Measurements from ENCODE around the gene MAPK9. TPM values are rescaled to one million over a fixed set of nuclear protein-coding genes. Genes with fewer than 3 reads are reported as not detected.

MAPK9 gene
- total and polyA plus RNA-seq, 7 donors: 20.5 to 45.7 (median 39.5) TPM

- no peak for DNase-seq
- Histone ChIP-seq H3K36me3 (no peaks in the 10 kb centered on the region), H3K4me3 (no peak overlapping the region), H3K27me3 (peaks cover 5 to 18% (median 16%) of the 10 kb centered on the region in 3 donors), H3K4me1 (peaks cover 0 to 13% (median 9%) of the 10 kb centered on the region in 4 donors), H3K9me3 (no peaks in the 10 kb centered on the region), H3K27ac (no peak overlapping the region)
- intact Hi-C loops (cut with DNase I): no loop called here
- no peak for TF ChIP-seq POLR2A (IDR thresholded peaks at IDR 0.05)
- TF ChIP-seq POLR2AphosphoS5 (IDR thresholded peaks at IDR 0.05): no peak
- TF ChIP-seq, protein P1, sequence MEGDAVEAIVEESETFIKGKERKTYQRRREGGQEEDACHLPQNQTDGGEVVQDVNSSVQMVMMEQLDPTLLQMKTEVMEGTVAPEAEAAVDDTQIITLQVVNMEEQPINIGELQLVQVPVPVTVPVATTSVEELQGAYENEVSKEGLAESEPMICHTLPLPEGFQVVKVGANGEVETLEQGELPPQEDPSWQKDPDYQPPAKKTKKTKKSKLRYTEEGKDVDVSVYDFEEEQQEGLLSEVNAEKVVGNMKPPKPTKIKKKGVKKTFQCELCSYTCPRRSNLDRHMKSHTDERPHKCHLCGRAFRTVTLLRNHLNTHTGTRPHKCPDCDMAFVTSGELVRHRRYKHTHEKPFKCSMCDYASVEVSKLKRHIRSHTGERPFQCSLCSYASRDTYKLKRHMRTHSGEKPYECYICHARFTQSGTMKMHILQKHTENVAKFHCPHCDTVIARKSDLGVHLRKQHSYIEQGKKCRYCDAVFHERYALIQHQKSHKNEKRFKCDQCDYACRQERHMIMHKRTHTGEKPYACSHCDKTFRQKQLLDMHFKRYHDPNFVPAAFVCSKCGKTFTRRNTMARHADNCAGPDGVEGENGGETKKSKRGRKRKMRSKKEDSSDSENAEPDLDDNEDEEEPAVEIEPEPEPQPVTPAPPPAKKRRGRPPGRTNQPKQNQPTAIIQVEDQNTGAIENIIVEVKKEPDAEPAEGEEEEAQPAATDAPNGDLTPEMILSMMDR (IDR thresholded peaks at IDR 0.05): no peak
- no peak for TF ChIP-seq EP300 (IDR thresholded peaks at IDR 0.05)
- WGBS, 2 donors: 76 to 81% methylated on average over 1 of the region's 1 CpG
Measured at GRCh38 chr5:180204276-180204819, 87.5 kb downstream of the MAPK9 start.

- Histone ChIP-seq H3K4me3 (no peak overlapping the region), H3K27ac (no peak overlapping the region), H3K4me1 (peaks cover 0 to 5% (median under 1%) of the 10 kb centered on the region in 4 donors), H3K36me3 (no peaks in the 10 kb centered on the region), H3K9me3 (no peaks in the 10 kb centered on the region), H3K27me3 (peaks cover 0 to 19% (median 11%) of the 10 kb centered on the region in 3 donors)
- no peak for DNase-seq
- WGBS, 2 donors: 81 to 82% methylated on average over 8 of the region's 8 CpGs
- TF ChIP-seq POLR2AphosphoS5 (IDR thresholded peaks at IDR 0.05) (no peak), POLR2A (IDR thresholded peaks at IDR 0.05) (no peak), EP300 (IDR thresholded peaks at IDR 0.05) (no peak)
- TF ChIP-seq, protein P1 (IDR thresholded peaks at IDR 0.05): no peak
- intact Hi-C loops (cut with DNase I): no loop called here
Measured at GRCh38 chr5:180202939-180203573, 88.8 kb downstream of the MAPK9 start.

GRCh38 chr5:180201051-180201987, 90.6 kb downstream of the MAPK9 start:
- H3K9me3 ChIP-seq: no peaks in the 10 kb centered on the region
- peaks cover 0 to 11% (median 0%) of the 10 kb centered on the region in 3 donors for H3K27me3 ChIP-seq
- intact Hi-C loops (cut with DNase I): no loop called here
- H3K36me3 ChIP-seq: no peaks in the 10 kb centered on the region
- DNase-seq: no peak
- TF ChIP-seq POLR2AphosphoS5 (IDR thresholded peaks at IDR 0.05) (no peak), POLR2A (IDR thresholded peaks at IDR 0.05) (no peak)
- no peaks in the 10 kb centered on the region for H3K4me1 ChIP-seq
- 68 to 82% methylated on average over 23 of the region's 23 CpGs for WGBS, 2 donors
- no peak overlapping the region for H3K27ac ChIP-seq
- no peak overlapping the region for H3K4me3 ChIP-seq

DNA sequence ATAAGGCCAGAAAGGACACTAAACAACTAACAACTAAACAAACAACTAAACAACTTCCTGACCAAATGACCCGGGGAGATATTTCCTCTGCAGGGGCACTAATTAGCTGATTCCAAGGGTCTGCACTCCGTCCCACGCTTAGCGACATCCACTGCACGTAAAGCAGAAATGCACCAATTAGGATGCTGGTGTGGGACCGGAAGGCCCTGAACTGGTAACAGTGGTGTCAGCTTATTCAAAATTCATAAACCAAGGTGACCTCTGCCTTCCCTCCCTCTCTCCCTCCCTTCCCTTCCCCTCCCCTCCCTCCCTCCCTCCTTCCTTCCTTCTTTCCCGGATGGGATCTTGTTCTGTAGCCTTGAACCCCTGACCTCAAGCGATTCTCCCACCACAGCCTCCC, 92.5 kb downstream of the MAPK9 start:
- no peak for DNase-seq
- Histone ChIP-seq H3K9me3 (no peaks in the 10 kb centered on the region), H3K27me3 (peaks cover 0 to 11% (median 0%) of the 10 kb centered on the region in 3 donors), H3K4me1 (no peaks in the 10 kb centered on the region), H3K4me3 (no peak overlapping the region), H3K36me3 (no peaks in the 10 kb centered on the region), H3K27ac (no peak overlapping the region)
- intact Hi-C loops (cut with DNase I): no loop called here
- WGBS, 2 donors: 66 to 74% methylated on average over 8 of the region's 8 CpGs
- TF ChIP-seq POLR2A (IDR thresholded peaks at IDR 0.05) (no peak), EP300 (IDR thresholded peaks at IDR 0.05) (no peak), POLR2AphosphoS5 (IDR thresholded peaks at IDR 0.05) (no peak)
- TF ChIP-seq, protein P1 (IDR thresholded peaks at IDR 0.05): no peak

DNA sequence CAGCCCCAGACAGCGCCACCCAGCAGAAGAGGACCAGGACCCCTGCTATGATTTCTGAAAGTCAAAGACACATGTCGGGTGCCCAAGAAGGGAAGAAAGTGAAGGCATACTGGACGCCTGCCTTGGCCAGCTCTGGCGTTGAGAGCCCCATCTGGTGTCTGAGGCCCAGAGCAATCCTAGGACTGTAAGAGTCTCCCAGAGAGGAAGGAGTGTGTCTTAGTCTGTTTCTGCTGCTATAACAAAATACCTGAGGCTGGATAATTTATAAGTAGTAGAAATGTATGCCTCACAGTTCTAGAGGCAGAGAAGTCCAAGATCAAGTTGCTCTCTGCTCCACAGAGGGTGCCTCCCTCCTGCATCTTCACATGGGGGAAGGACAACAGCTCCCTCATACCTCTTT, 93.7 kb downstream of the MAPK9 start:
- no peak for DNase-seq
- H3K36me3 ChIP-seq: no peaks in the 10 kb centered on the region
- H3K9me3 ChIP-seq: no peaks in the 10 kb centered on the region
- intact Hi-C loops (cut with DNase I): no loop called here
- peaks cover 0 to 11% (median 0%) of the 10 kb centered on the region in 3 donors for H3K27me3 ChIP-seq
- no peaks in the 10 kb centered on the region for H3K4me1 ChIP-seq
- H3K4me3 ChIP-seq: no peak overlapping the region
- H3K27ac ChIP-seq: no peak overlapping the region
- TF ChIP-seq, protein P1 (IDR thresholded peaks at IDR 0.05): no peak
- TF ChIP-seq EP300 (IDR thresholded peaks at IDR 0.05) (no peak), POLR2A (IDR thresholded peaks at IDR 0.05) (no peak), POLR2AphosphoS5 (IDR thresholded peaks at IDR 0.05) (no peak)
- WGBS, 2 donors: 94 to 96% methylated on average over 4 of the region's 4 CpGs
